GM12873 (cell line): ENCODE results near the gene PRKAR1B.

Source experiments
- CTCF ChIP-seq: IDR thresholded peaks from 2 replicates; pipeline ENCODE4 v1.5.1; 2012; ENCODE audit warnings: low read depth, mild to moderate bottlenecking, moderate library complexity, low read length, control low read depth; ENCODE audit not compliant: insufficient read depth; ENCODE audit errors: missing control alignments

Gene PRKAR1B

DNA sequence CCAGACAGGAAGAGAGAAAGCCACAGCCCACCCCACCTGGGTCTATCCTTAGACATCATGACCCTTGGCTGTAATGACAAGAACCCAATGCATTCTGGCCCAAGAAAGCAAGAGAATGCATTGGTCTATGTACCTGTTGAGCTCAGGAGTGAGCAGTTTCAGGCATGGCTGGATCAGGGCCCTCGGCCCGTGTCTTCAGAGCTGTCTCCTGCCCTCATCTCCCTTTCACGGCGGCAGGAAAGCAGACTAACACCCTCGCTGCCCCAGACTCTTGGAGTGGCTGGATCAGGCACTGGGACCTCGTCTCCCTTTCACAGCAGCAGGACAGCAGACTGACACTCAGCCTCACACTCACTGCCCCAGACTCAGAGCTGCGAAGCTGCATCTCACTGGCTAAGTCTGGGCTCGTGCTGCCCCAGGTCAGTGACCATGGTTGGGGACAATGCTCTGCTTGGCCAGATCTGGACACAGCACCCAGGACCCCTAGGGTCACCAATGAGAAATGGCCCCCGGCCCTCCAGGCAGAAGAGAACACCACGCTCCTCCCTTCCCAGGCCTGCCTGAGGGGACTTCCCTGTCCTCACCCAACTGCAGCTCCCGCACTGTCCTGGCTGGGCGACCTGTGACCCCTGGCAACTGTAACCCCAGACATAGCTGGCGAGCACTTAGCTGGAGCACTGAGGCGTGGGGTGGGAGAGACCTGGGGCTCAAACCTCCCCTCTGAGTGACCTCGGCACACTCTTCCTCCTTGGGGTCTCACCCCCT lies 194.5 kb downstream of the PRKAR1B start:
- TF ChIP-seq CTCF = no peak

DNA sequence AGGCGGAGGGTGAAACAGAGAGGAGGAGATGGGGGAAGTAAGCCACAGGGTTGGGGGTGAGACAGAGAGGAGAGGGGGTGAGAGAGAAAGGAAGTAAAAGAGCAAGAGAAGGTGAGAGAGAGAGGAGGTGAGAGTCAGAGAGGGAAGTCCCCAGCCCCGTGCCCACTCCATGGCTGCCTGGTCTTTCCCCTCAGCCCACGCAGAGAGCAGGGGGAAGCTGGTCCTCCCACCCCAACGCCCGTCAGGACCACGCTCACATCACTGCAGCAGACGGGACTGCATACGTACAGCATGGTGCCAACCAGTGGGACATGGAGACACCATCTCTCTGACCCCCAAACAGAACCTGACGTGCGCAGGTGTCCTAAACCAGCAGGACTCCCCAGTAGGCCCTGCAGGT lies 195.3 kb downstream of the PRKAR1B start:
- no peak for TF ChIP-seq CTCF

GRCh38 chr7:528451-528850 lies 198.6 kb downstream of the PRKAR1B start:
- no peak for TF ChIP-seq CTCF

DNA sequence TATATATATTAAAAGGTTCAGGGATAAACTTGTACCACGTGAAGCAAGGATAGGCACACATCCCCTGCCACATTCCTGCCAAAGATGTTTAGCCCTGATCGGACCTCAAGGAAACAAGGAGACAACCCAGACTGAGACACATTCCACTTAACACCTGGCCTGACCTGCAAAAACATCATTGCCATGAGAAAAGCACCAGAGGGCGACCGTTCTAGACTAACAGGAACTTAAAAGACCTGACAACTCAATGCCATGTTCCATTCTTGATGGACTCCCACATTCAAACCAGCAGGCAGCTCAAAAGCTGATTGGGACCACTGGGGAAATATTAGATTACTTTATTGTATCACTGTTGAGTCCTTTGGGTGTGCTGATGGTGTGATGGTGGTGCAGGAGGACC lies 199.4 kb downstream of the PRKAR1B start:
- no peak for TF ChIP-seq CTCF

DNA sequence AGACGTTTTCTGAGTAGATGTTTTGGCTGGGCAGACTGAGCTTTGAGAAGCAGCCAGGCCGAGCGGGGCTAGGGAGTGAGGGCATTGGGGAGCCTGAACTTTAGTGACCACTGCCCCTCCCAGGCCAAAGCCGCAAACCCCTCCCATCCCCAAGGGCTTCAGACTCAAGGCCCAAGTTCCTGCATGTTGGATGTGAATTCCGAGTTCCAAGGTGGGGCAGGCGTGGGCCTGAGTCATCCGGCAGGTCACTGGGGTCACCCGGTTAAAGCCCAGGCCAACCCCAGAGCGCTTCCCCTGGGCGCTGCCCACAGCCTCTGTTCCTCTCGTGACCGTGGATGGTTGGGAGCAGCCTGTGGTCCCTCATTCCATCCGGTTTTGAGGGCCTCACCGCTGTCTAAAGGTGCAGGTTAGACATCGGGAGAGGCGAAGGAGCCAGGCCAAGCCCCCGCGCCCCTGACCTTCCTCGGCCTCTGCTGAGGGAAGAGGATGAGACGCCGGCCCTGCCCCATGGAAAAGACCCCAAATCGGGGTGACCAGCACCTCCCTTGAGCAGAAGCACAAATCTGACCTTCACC lies 200.5 kb downstream of the PRKAR1B start:
- TF ChIP-seq CTCF = no peak

DNA sequence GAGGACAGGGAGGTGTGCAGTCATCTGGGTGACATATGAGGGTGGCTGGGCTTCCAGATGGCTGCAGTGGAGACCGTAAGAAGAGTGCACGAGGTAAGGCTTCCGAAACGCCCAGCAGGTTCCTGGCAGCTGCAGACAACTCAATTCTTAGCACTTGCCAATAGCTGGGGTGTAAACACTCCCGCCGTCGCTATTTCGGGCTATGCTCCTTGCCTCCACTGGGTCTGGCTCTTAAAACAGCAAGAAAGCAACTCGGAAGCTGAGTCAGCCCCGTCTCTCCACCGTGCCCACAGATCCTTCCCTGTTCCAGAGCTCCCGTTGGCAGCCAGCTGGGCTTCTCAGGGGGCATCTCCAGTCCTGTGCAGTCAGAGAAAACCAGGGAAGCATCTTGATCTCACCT lies 201.3 kb downstream of the PRKAR1B start:
- TF ChIP-seq CTCF = no peak

DNA sequence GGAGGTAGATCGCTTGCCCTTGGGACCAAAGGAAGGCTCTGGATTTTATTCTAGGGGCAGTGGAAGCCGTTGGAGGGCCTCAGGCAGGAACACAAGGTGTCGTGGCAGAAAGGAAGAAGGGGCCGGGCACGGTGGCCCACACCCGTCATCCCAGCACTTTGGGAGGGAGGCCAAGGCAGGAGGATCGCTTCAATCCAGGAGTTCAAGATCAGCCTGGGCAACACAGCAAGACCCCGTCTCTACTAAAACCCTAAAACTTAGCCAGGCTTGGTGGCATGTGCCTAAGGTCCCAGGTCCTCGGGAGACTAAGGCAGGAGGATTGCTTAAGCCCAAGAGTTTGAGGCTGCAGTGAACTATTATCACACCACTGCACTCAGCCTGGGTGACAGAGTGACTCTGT lies 202.3 kb downstream of the PRKAR1B start:
- no peak for TF ChIP-seq CTCF
